Heart left ventricle (tissue), 16 donors: Measurements from ENCODE around the gene HLA-F. TPM values are rescaled to one million over a fixed set of nuclear protein-coding genes. Genes with fewer than 3 reads are reported as not detected.
A peak's percentile ranks its signal among the peaks of the same experiment; 100 is the strongest.

Source experiments
- ATAC-seq, 4 donors: fragments of 200-7000 bp; cut with Tn5 transposase; one replicate each; pipeline ENCODE4 v1.9.1; 2020 to 2022; ENCODE audit warnings: moderate library complexity in 4 of 4, mild to moderate bottlenecking in 3 of 4, moderate number of reproducible peaks in 1 of 4
- DNase-seq, 5 donors: peaks; one replicate each; pipeline ENCODE4 v3.0.0-alpha.2; 2020
- H3K27ac ChIP-seq, 12 donors: fragments of 200-600 bp; sonication (generic) in 4 of 12; one replicate each; pipeline versions ENCODE4 v1.5.0 to v1.8.0; 2016 to 2022; ENCODE audit warnings: mild to moderate bottlenecking in 2 of 12
- H3K27me3 ChIP-seq, 9 donors: fragments of 200-600 bp; sonication (generic) in 2 of 9; one replicate each; pipeline versions ENCODE4 v1.5.1 to v1.8.0; 2016 to 2022; ENCODE audit warnings: mild to moderate bottlenecking in 3 of 9
- H3K36me3 ChIP-seq, 9 donors: fragments of 200-600 bp; sonication (generic) in 2 of 9; one replicate each; pipeline versions ENCODE4 v1.5.0 to v1.8.0; 2018 to 2022; ENCODE audit warnings: mild to moderate bottlenecking in 2 of 9
- H3K4me1 ChIP-seq, 12 donors: fragments of 200-600 bp; sonication (generic) in 4 of 12; one replicate each; pipeline versions ENCODE4 v1.5.0 to v1.8.0; 2016 to 2022; ENCODE audit warnings: mild to moderate bottlenecking in 3 of 12
- H3K4me3 ChIP-seq, 12 donors: fragments of 200-600 bp; sonication (generic) in 4 of 12; one replicate each; pipeline versions ENCODE4 v1.5.0 to v1.8.0; 2017 to 2022; ENCODE audit warnings: mild to moderate bottlenecking in 9 of 12, moderate library complexity in 4 of 12
- H3K9me3 ChIP-seq, 12 donors: fragments of 200-600 bp; sonication (generic) in 4 of 12; one replicate each; pipeline versions ENCODE4 v1.5.0 to v1.8.0; 2016 to 2022; ENCODE audit warnings: mild to moderate bottlenecking in 1 of 12
- POLR2A ChIP-seq, 2 donors: fragments of 450-650 bp; IDR thresholded peaks; one replicate each; pipeline ENCODE4 v1.6.1; 2017; ENCODE audit warnings: antibody characterized with exemption in 2 of 2, mild to moderate bottlenecking in 2 of 2, moderate library complexity in 2 of 2
- WGBS, 4 donors: extraction: QIAGEN DNeasy Blood & Tissue Kit in 2 of 4; methylation state at CpG; one replicate each; pipeline versions ENCODE4 v1.1.5 to v1.1.7; 2013 to 2018; 5-methylcytosine and 5-hydroxymethylcytosine counted together
- intact Hi-C, 10 donors: fragments of 100-400 bp; cut with DNase I; formaldehyde crosslinking; loops; one replicate each; pipeline versions ENCODE4 v1.11.1 to v1.14.2; 2022
- polyA plus RNA-seq, 2 donors: library from polyadenylated mRNA; stranded (reverse); fragments of 200-250 nt; gene quantifications; one replicate each; pipeline ENCODE4 v1.2.3, GENCODE V29; 2013
- total RNA-seq, 9 donors: library from RNA; depleted of rRNA in 2 of 9; stranded (reverse); fragments of >200 nt in 2 of 9; fragmentation: NEBNext Ultra II Directional in 3 of 9; extraction: Animal tissue kit (Norgen Biotek cat#: 25700) in 3 of 9; gene quantifications; one replicate each; pipeline versions ENCODE4 v1.1.0 to v1.2.4, GENCODE V29; 2016 to 2023
- TF ChIP-seq, protein P1 (sequence below), 12 donors: fragments of 200-600 bp; sonication (generic) in 4 of 12; IDR thresholded peaks; one replicate each; pipeline versions ENCODE4 v1.5.0 to v1.8.0; 2018 to 2022; ENCODE audit warnings: antibody characterized with exemption in 12 of 12, mild to moderate bottlenecking in 5 of 12
- donor health status: ischemic (EF 13 %, LVEDD 7.1; RV severe dilation, severe dysfunction).
- donor health status: healthy with polysubstance abuse.
- donor health status: DM: no; HTN: yes; CAD: no.
- donor health status: DM: no; HTN: no; CAD: no.
- donor health status: ischemic (EF 25% LVEDD 6.9; RV normal size, moderate dysfunction).
- donor health status: ischemic (EF 25% LVEDD 5.7; RV mildly dilated, moderate dysfunction).
- donor health status: healthy.
- donor health status: DM: yes; HTN: yes; CAD: no.
- donor health status: ischemic (EF 35%, LVEDD 5.7; RV mildly dilated, moderate dysfunction).
- donor health status: nonischemic (EF 11% LVEDD 7.7; RV severe dilation, severe dysfunction).
- donor health status: DM: yes; HTN: yes; CAD: no.
- donor health status: PGD.
- donor health status: ischemic (EF 29% LVEDD 5.4; RV normal size, mild dysfunction).
- donor health status: nonischemic (EF 23%, LVEDD 6.1; RV moderate dilation, normal function).

Gene HLA-F
- total and polyA plus RNA-seq, 11 donors: 23.1 to 228 (median 37.8) TPM

DNA sequence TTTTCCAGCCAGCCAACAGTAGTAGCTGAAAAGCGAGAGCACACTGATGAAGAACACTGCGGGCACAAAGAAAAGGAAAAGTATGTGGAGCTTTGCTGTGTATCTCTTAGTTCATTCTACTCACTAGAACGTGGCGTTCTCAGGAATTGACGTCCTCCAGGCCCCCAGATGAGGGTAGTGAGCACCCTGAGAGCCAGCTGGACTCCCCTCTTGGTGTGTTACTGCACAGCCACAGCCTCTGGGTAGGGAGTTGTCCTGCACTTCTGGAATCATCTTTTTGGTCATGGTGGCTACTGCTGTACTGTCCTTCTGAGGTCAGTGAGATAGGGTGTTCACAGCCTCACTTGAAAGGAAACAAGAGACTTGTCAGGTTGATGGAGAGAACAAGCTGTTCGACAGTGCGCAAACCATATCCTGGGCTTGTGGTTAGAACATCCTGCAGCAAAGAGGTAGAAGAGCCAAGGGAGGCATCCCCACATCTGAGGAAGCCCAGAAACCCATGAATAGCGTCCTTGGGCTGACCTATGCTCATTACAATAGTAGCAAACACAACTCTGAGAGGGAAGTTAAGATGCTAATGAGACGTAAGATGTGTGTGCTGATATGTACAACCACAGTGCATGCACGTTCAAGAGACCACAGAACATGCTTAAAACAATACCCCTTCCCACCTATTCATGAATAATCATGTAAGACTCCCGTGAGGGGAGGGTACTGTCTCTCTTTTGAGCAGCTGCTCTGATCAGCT lies 14.6 kb upstream of the HLA-F start:
- no peaks in the 10 kb centered on the region for H3K9me3 ChIP-seq
- intact Hi-C loops: loop anchor here in 6 of 10 donors (5.0 to 10.0 kb wide), 6 partner anchors 34 to 306 kb away; no protein-coding TSS in a partner anchor
- peak overlapping the region in 1 of 12 donors; percentile 76 for H3K27ac ChIP-seq
- peaks cover 0 to 20% (median 0%) of the 10 kb centered on the region in 12 donors for H3K4me1 ChIP-seq
- H3K4me3 ChIP-seq: peak overlapping the region in 1 of 12 donors; percentile 32
- DNase-seq: no peak
- no peak for TF ChIP-seq POLR2A (IDR thresholded peaks at IDR 0.05)
- TF ChIP-seq, protein P1, sequence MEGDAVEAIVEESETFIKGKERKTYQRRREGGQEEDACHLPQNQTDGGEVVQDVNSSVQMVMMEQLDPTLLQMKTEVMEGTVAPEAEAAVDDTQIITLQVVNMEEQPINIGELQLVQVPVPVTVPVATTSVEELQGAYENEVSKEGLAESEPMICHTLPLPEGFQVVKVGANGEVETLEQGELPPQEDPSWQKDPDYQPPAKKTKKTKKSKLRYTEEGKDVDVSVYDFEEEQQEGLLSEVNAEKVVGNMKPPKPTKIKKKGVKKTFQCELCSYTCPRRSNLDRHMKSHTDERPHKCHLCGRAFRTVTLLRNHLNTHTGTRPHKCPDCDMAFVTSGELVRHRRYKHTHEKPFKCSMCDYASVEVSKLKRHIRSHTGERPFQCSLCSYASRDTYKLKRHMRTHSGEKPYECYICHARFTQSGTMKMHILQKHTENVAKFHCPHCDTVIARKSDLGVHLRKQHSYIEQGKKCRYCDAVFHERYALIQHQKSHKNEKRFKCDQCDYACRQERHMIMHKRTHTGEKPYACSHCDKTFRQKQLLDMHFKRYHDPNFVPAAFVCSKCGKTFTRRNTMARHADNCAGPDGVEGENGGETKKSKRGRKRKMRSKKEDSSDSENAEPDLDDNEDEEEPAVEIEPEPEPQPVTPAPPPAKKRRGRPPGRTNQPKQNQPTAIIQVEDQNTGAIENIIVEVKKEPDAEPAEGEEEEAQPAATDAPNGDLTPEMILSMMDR (IDR thresholded peaks at IDR 0.05): no peak
- WGBS, 4 donors: 66 to 74% (median 72%) methylated on average over 11 of the region's 11 CpGs
- peaks cover 0 to 12% (median 0%) of the 10 kb centered on the region in 9 donors for H3K27me3 ChIP-seq
- H3K36me3 ChIP-seq: no peaks in the 10 kb centered on the region
- ATAC-seq: peak in 1 of 4 donors; percentile 27

DNA sequence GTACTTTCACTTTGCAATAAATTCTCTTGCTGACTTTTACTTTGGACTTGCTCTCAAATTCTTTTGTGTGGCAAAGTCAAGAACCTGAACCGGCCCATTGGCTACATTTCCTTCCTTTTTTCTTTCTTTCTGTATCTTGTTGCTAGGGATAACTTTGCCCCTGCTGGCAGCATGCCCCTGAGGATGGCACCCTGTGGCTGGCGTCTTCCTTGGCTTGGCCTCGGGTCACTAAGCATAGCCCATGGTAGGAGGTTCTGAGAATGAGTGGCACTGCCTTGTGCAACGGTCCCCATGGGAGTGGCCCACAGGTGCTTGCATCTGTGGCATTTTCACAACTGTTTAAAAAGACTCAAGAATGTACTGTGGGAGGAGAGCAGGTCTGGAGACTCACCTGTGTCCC lies 14.0 kb upstream of the HLA-F start:
- 50 to 64% (median 55%) methylated on average over 4 of the region's 4 CpGs for WGBS, 4 donors
- no peaks in the 10 kb centered on the region for H3K9me3 ChIP-seq
- ATAC-seq: no peak
- no peaks in the 10 kb centered on the region for H3K36me3 ChIP-seq
- intact Hi-C loops: loop anchor here in 6 of 10 donors (5.0 to 10.0 kb wide), 6 partner anchors 33 to 306 kb away; no protein-coding TSS in a partner anchor
- no peak for TF ChIP-seq POLR2A (IDR thresholded peaks at IDR 0.05)
- TF ChIP-seq, protein P1 (IDR thresholded peaks at IDR 0.05): no peak
- H3K27me3 ChIP-seq: peaks cover 0 to 12% (median 0%) of the 10 kb centered on the region in 9 donors
- H3K4me3 ChIP-seq: peak overlapping the region in 1 of 12 donors; percentile 32
- peak overlapping the region in 1 of 12 donors; percentile 76 for H3K27ac ChIP-seq
- DNase-seq: no peak
- peaks cover 0 to 20% (median 0%) of the 10 kb centered on the region in 12 donors for H3K4me1 ChIP-seq

DNA sequence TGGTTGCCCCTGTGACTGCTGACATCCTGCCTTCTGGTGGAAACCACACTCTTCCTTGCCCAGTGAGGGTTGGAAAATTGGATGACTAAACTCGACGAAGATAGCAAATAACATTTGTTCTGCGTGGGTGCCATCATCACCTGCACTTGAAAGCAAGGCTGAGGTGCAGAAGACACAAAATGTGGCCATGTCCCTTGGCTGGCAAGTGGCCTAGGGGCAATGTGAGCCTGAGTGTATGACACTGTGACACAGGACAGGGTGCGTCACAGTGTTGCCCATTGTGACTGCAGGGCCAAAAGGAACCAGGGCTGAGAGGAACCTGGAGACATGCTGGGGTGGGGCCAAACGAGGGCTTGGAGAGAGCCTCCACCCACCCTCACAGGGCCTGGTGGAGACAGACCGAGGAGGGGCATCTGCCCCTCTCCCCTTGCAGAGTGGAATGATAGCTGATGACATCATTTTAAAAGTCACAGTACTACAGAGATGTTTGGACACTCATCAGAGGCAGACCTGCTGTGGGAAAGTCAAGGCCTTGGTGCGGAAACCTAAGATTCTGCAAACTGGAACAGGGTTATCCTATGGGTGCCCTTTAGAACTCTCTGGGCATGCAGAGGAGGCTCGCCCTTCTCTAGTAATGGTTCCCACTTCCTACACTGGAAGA lies 12.8 kb upstream of the HLA-F start:
- ATAC-seq (no peak), DNase-seq (no peak)
- Histone ChIP-seq H3K27ac (peak overlapping the region in 1 of 12 donors; percentile 76), H3K4me1 (peaks cover 0 to 20% (median 0%) of the 10 kb centered on the region in 12 donors), H3K27me3 (peaks cover 0 to 12% (median 0%) of the 10 kb centered on the region in 9 donors), H3K4me3 (no peak overlapping the region), H3K9me3 (no peaks in the 10 kb centered on the region), H3K36me3 (no peaks in the 10 kb centered on the region)
- TF ChIP-seq, protein P1 (IDR thresholded peaks at IDR 0.05): no peak
- TF ChIP-seq POLR2A (IDR thresholded peaks at IDR 0.05): no peak
- intact Hi-C loops: no loop called here
- 78 to 83% (median 81%) methylated on average over 7 to 8 of the region's 8 CpGs for WGBS, 4 donors

DNA sequence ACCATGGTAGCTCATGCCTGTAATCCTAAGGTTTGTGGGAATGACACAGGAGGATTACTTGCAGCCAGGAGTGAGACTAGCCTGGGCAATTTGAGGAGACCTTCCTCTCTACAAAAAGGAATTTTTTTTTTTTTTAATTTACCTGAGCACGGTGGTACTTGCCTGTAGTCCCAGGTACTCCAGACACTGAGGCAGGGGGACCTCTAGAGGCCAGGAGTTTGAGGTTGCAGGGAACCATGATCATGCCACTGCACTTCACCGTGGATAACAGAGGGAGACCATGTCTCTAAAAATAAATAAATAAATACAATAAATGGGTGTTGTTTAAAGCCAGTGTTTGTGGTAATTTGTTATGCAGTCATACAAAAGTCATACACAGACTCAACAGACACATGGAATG lies 2.4 kb upstream of the HLA-F start:
- WGBS, 4 donors: 43 to 50% (median 45%) methylated on average over 2 of the region's 2 CpGs
- no peaks in the 10 kb centered on the region for H3K9me3 ChIP-seq
- no peak for DNase-seq
- no peaks in the 10 kb centered on the region for H3K27me3 ChIP-seq
- no peak overlapping the region for H3K4me3 ChIP-seq
- no peak overlapping the region for H3K27ac ChIP-seq
- peaks cover 0 to 19% (median 7%) of the 10 kb centered on the region in 9 donors for H3K36me3 ChIP-seq
- intact Hi-C loops: no loop called here
- TF ChIP-seq, protein P1 (IDR thresholded peaks at IDR 0.05): no peak
- TF ChIP-seq POLR2A (IDR thresholded peaks at IDR 0.05): no peak
- no peak for ATAC-seq
- peaks cover 0 to 21% (median 9%) of the 10 kb centered on the region in 12 donors for H3K4me1 ChIP-seq
